GM13976 (cell line): ENCODE results near the gene ZDHHC14.

Source experiments
- DNase-seq: peaks from one replicate; pipeline ENCODE4 v3.0.0; 2012; ENCODE audit warnings: low spot score
- CTCF ChIP-seq: IDR thresholded peaks from 2 replicates; pipeline ENCODE4 v1.5.1; 2012; ENCODE audit warnings: borderline replicate concordance, mild to moderate bottlenecking; ENCODE audit not compliant: insufficient read depth; ENCODE audit errors: extremely low read depth, missing control alignments, control extremely low read depth
- in situ Hi-C: fragments of 300-500 bp; cut with MboI; formaldehyde crosslinking; loops from one replicate; pipeline ENCODE4 v1.12.0; 2022; ENCODE audit warnings: low sequenced_read_pairs, mixed read lengths, inconsistent platforms; ENCODE audit not compliant: unreplicated experiment

ZDHHC14 gene

GRCh38 chr6:157535340-157536222 lies 154.6 kb downstream of the ZDHHC14 start:
- peak; percentile 49 for DNase-seq
- in situ Hi-C loops, result no loop called here
- no peak for TF ChIP-seq CTCF

- in situ Hi-C loops, result no loop called here
- TF ChIP-seq CTCF, result no peak
These were observed 155.2 kb downstream of the ZDHHC14 start for GRCh38 chr6:157536223-157536545.

GRCh38 chr6:157537556-157537955 lies 156.6 kb downstream of the ZDHHC14 start:
- in situ Hi-C loops, result no loop called here
- no peak for DNase-seq
- no peak for TF ChIP-seq CTCF

More at GRCh38 chr6:157536223-157536545, 155.2 kb downstream of the ZDHHC14 start:
- no peak for DNase-seq

- no peak for TF ChIP-seq CTCF
- no peak for DNase-seq
- in situ Hi-C loops, result no loop called here
These were observed 157.2 kb downstream of the ZDHHC14 start for GRCh38 chr6:157538168-157538567.

GRCh38 chr6:157538698-157539097 lies 157.7 kb downstream of the ZDHHC14 start:
- in situ Hi-C loops, result no loop called here
- no peak for DNase-seq
- TF ChIP-seq CTCF, result no peak

GRCh38 chr6:157539421-157539822 lies 158.4 kb downstream of the ZDHHC14 start:
- in situ Hi-C loops, result no loop called here
- no peak for TF ChIP-seq CTCF
- no peak for DNase-seq
